Colonic mucosa (tissue), 4 donors: ENCODE data around the gene HOXA11. TPM values are rescaled to one million over a fixed set of nuclear protein-coding genes. Genes with fewer than 3 reads are reported as not detected.
A peak's percentile ranks its signal among the peaks of the same experiment; 100 is the strongest.

Experiments used
- DNase-seq: peaks from one replicate; pipeline ENCODE4 v3.0.0-alpha.2; 2020
- H3K27ac ChIP-seq: fragments of 200-600 bp; one replicate; pipeline ENCODE4 v1.8.0; 2021
- H3K27me3 ChIP-seq: fragments of 200-600 bp; one replicate; pipeline ENCODE4 v1.8.0; 2021
- H3K36me3 ChIP-seq: fragments of 200-600 bp; one replicate; pipeline ENCODE4 v1.8.0; 2021
- H3K4me1 ChIP-seq: fragments of 200-600 bp; one replicate; pipeline ENCODE4 v1.8.0; 2021; ENCODE audit warnings: mild to moderate bottlenecking
- H3K4me3 ChIP-seq: fragments of 200-600 bp; one replicate; pipeline ENCODE4 v1.8.0; 2021
- H3K9ac ChIP-seq, 2 donors: one replicate each; pipeline ENCODE4 v1.7.0; 2013; ENCODE audit warnings: control low read depth in 2 of 2, low read depth in 2 of 2, low read length in 2 of 2
- H3K9me3 ChIP-seq: fragments of 200-600 bp; one replicate; pipeline ENCODE4 v1.8.0; 2021
- CTCF ChIP-seq: fragments of 200-600 bp; IDR thresholded peaks from one replicate; pipeline ENCODE4 v1.8.0; 2022; ENCODE audit warnings: antibody characterized with exemption, mild to moderate bottlenecking
- intact Hi-C: fragments of 100-400 bp; cut with DNase I; formaldehyde crosslinking; loops from one replicate; pipeline ENCODE4 v1.14.1; 2022
- total RNA-seq, 2 donors: library from RNA; stranded (reverse); fragmentation: NEBNext Ultra II Directional in 1 of 2; extraction: Animal tissue kit (Norgen Biotek cat#: 25700) in 1 of 2; gene quantifications; one replicate each; pipeline ENCODE4 v1.2.1, GENCODE V29; 2021
- donor health status: healthy.
- donor health status: DM: no; HTN: no; CAD: no.
- donor health status: DM: no; HTN: no; CAD: no.

HOXA11 gene
- total RNA-seq, 2 donors from 2014 or later = 2.9 to 3.7 TPM

GRCh38 chr7:27170426-27171324 is 14.4 kb downstream of the HOXA11 start:
- intact Hi-C loops = no loop called here
- peak overlapping the region; percentile 94 for H3K27ac ChIP-seq
- no peaks in the 10 kb centered on the region for H3K36me3 ChIP-seq
- TF ChIP-seq CTCF = no peak
- H3K9ac ChIP-seq = peak overlapping the region; percentile 91 to 98
- no peak for DNase-seq
- peaks cover 17% of the 10 kb centered on the region for H3K27me3 ChIP-seq
- no peaks in the 10 kb centered on the region for H3K4me1 ChIP-seq
- H3K9me3 ChIP-seq = no peaks in the 10 kb centered on the region
- peak overlapping the region; percentile 57 for H3K4me3 ChIP-seq

- no peak for DNase-seq
- peak overlapping the region; percentile 57 for H3K4me3 ChIP-seq
- no peaks in the 10 kb centered on the region for H3K4me1 ChIP-seq
- intact Hi-C loops = loop anchor here (5.0 kb wide), 1 partner anchor 1313 kb away; no protein-coding TSS in a partner anchor
- no peaks in the 10 kb centered on the region for H3K36me3 ChIP-seq
- no peak for TF ChIP-seq CTCF
- H3K27ac ChIP-seq = peak overlapping the region; percentile 94
- peaks cover 17% of the 10 kb centered on the region for H3K27me3 ChIP-seq
- H3K9ac ChIP-seq = peak overlapping the region; percentile 91 to 98
- no peaks in the 10 kb centered on the region for H3K9me3 ChIP-seq
Observed at GRCh38 chr7:27169658-27170425, 15.2 kb downstream of the HOXA11 start.

- intact Hi-C loops = loop anchor here (5.0 kb wide), 1 partner anchor 1311 kb away; no protein-coding TSS in a partner anchor
- no peaks in the 10 kb centered on the region for H3K36me3 ChIP-seq
- H3K9me3 ChIP-seq = no peaks in the 10 kb centered on the region
- no peaks in the 10 kb centered on the region for H3K4me1 ChIP-seq
- peak; percentile 76 for DNase-seq
- peaks cover 8% of the 10 kb centered on the region for H3K27me3 ChIP-seq
- TF ChIP-seq CTCF = no peak
- peak overlapping the region; percentile 94 for H3K27ac ChIP-seq
- H3K9ac ChIP-seq = peak overlapping the region; percentile 91 to 98
- peak overlapping the region; percentile 57 for H3K4me3 ChIP-seq
Observed at GRCh38 chr7:27168265-27168947, 16.6 kb downstream of the HOXA11 start.

DNA sequence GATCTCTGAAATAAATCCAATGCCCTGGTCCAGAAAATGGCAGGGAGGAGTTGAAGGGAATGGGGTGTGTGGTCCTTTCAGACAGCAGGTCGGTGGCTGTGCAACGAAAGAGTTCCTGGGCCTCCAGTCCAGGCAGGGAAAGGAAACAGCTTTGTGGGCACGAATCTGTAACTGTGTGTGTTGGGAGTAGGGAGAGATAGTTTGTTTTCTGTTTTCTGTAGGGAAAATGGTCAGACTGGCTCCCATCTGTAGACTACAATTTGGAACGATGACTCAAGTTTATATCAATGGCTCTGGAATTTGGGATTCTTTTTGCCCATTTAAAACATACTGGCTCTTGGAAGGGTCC is 17.1 kb downstream of the HOXA11 start:
- Histone ChIP-seq H3K9ac (peak overlapping the region; percentile 91 to 98), H3K4me1 (no peaks in the 10 kb centered on the region), H3K36me3 (no peaks in the 10 kb centered on the region), H3K4me3 (peak overlapping the region; percentile 57), H3K27ac (peak overlapping the region; percentile 94), H3K27me3 (peaks cover 7% of the 10 kb centered on the region), H3K9me3 (no peaks in the 10 kb centered on the region)
- TF ChIP-seq CTCF = no peak
- DNase-seq = no peak
- intact Hi-C loops = loop anchor here (5.0 kb wide), 1 partner anchor 1311 kb away; no protein-coding TSS in a partner anchor
